GM23338 (cell line): ENCODE results near the gene IL24. TPM values are rescaled to one million over a fixed set of nuclear protein-coding genes. Genes with fewer than 3 reads are reported as not detected.

ENCODE experiments used
- ATAC-seq: fragments of 200-7000 bp; cut with Tn5 transposase; 3 replicates; pipeline ENCODE4 v1.9.1; 2020
- DNase-seq: peaks from one replicate; pipeline ENCODE4 v3.0.0-alpha.2; 2015; ENCODE audit warnings: low spot score
- H2AFZ ChIP-seq: fragments of 200-600 bp; sonication (generic); 2 replicates; pipeline ENCODE4 v1.8.0; 2016; ENCODE audit warnings: antibody characterized with exemption, mild to moderate bottlenecking, moderate library complexity
- H3F3A ChIP-seq: fragments of 200-600 bp; sonication (generic); replicated peaks from 2 replicates; pipeline ENCODE4 v1.8.0; 2017; ENCODE audit warnings: antibody characterized with exemption, mixed run types, low read depth
- H3K27ac ChIP-seq: fragments of 200-600 bp; sonication (generic); 2 replicates; pipeline ENCODE4 v1.6.1; 2016; ENCODE audit warnings: low read depth
- H3K27me3 ChIP-seq: fragments of 200-600 bp; sonication (generic); 2 replicates; pipeline ENCODE4 v1.8.0; 2016; ENCODE audit warnings: mild to moderate bottlenecking, mixed run types, moderate library complexity; ENCODE audit not compliant: insufficient read depth
- H3K36me3 ChIP-seq: fragments of 200-600 bp; sonication (generic); 2 replicates; pipeline ENCODE4 v1.8.0; 2016; ENCODE audit warnings: mild to moderate bottlenecking; ENCODE audit not compliant: insufficient read depth
- H3K4me1 ChIP-seq: fragments of 200-600 bp; sonication (generic); 2 replicates; pipeline ENCODE4 v1.8.0; 2016; ENCODE audit warnings: mild to moderate bottlenecking, moderate library complexity; ENCODE audit not compliant: insufficient read depth
- H3K4me2 ChIP-seq: fragments of 200-600 bp; sonication (generic); 2 replicates; pipeline ENCODE4 v1.7.1; 2017; ENCODE audit warnings: mixed run types
- H3K4me3 ChIP-seq: fragments of 200-600 bp; sonication (generic); 2 replicates; pipeline ENCODE4 v1.6.1; 2016; ENCODE audit warnings: mixed run types
- H3K79me2 ChIP-seq: fragments of 200-600 bp; sonication (generic); replicated peaks from 2 replicates; pipeline ENCODE4 v1.8.0; 2017; ENCODE audit warnings: mild to moderate bottlenecking; ENCODE audit not compliant: insufficient read depth
- H3K9me2 ChIP-seq: fragments of 200-600 bp; sonication (generic); 2 replicates; pipeline ENCODE4 v1.8.0; 2017; ENCODE audit not compliant: insufficient read depth
- H4K20me1 ChIP-seq: fragments of 200-600 bp; sonication (generic); replicated peaks from 2 replicates; pipeline ENCODE4 v1.8.0; 2017; ENCODE audit warnings: mild to moderate bottlenecking; ENCODE audit not compliant: insufficient read depth
- H3K27ac Mint-ChIP-seq: 2 replicates; pipeline ENCODE4 v1.8.0; 2020; ENCODE audit warnings: inconsistent platforms, mild to moderate bottlenecking, moderate library complexity, mixed read lengths
- H3K27me3 Mint-ChIP-seq: 3 replicates; pipeline ENCODE4 v1.8.0; 2022; ENCODE audit warnings: low read depth, mild to moderate bottlenecking, moderate library complexity, mixed read lengths, inconsistent platforms; ENCODE audit not compliant: insufficient read depth, poor library complexity
- H3K36me3 Mint-ChIP-seq: 3 replicates; pipeline ENCODE4 v1.8.0; 2021; ENCODE audit warnings: low read depth, mild to moderate bottlenecking, inconsistent platforms, moderate library complexity, mixed read lengths
- H3K4me1 Mint-ChIP-seq: 3 replicates; pipeline ENCODE4 v1.8.0; 2020; ENCODE audit warnings: mild to moderate bottlenecking, inconsistent platforms, mixed read lengths
- H3K4me3 Mint-ChIP-seq: 3 replicates; pipeline ENCODE4 v1.8.0; 2021; ENCODE audit warnings: moderate library complexity, mild to moderate bottlenecking, inconsistent platforms, mixed read lengths
- H3K9me3 Mint-ChIP-seq: 3 replicates; pipeline ENCODE4 v1.8.0; 2020; ENCODE audit warnings: moderate library complexity, mild to moderate bottlenecking, inconsistent platforms, mixed read lengths
- NANOG ChIP-seq: IDR thresholded peaks from 2 replicates; pipeline ENCODE4 v1.6.1; 2016; ENCODE audit warnings: antibody characterized with exemption, borderline replicate concordance
- REST ChIP-seq: IDR thresholded peaks from one replicate; pipeline ENCODE4 v1.6.1; 2018; ENCODE audit warnings: antibody characterized with exemption; ENCODE audit not compliant: unreplicated experiment
- ZNF331 ChIP-seq: fragments of 250-450 bp; sonication (Bioruptor Pico); IDR thresholded peaks from 2 replicates; pipeline ENCODE4 v1.5.0; 2020; ENCODE audit warnings: low read depth, mild to moderate bottlenecking, moderate library complexity
- ZNF462 ChIP-seq: fragments of 250-450 bp; sonication (Bioruptor Pico); IDR thresholded peaks from 2 replicates; pipeline ENCODE4 v1.5.0; 2020; ENCODE audit warnings: mild to moderate bottlenecking, moderate library complexity
- polyA plus RNA-seq: library from polyadenylated mRNA; unstranded; fragments of >200 nt; fragmentation: Nextera tagmentation; extraction: Ambion mirVana; gene quantifications from 2 replicates; pipeline ENCODE4 v1.2.1, GENCODE V29; 2016
- total RNA-seq: library from RNA; depleted of rRNA; stranded (reverse); fragments of >200 nt; shearing (Covaris generic); gene quantifications from 2 replicates; pipeline ENCODE4 v1.2.3, GENCODE V29; 2014

IL24 gene
- total and polyA plus RNA-seq, 2 experiments from 2014 or later, result not detected

DNA sequence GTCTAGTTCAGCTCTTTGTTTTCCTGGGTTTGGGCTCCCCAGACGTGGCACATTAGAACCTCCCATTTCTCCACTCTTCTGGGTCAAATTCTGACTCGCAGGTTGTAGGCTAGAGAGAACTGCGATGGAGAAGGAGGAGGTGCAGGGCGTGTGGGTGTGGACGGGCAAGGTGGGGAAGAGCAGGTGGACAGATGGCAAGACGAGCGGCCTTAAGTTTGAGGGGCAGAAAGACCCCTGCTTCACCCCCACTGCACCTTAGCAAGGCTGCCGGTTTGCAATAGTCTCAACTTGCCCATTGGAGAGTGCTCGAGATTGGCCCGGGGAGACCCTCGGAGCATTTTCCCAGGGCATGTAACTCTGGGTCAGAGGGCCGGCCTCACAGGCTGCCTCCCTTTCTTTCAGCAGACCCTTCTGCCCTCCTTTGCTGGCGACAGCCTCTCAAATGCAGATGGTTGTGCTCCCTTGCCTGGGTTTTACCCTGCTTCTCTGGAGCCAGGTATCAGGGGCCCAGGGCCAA lies 1.7 kb downstream of the IL24 start (continued):
- TF ChIP-seq REST, result no peak
- no peak for TF ChIP-seq ZNF331 (CRISPR knock-in tag)

DNA sequence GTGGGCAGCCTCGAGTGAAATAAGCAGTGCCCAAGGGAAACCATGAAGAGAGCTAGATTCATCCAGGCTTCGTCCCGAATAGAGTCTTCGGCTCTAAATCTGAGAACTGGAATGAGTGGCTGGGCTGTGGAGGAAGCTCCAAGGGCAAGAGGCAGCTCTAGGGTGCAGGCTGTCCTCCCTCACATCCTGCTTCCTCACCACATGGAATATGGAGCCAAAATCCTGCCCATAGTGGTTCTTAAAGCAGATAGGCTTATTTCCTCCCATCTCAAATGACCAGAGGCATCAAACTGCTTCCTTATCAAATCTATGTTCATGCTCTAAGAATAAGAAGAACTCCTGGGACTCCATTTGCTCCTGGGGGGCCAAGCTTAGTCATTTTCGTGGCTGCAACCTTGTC lies 2.5 kb downstream of the IL24 start:
- Histone ChIP-seq H3F3A (no peaks in the 10 kb centered on the region), H3K27me3 (no peaks in the 10 kb centered on the region), H3K4me3 (no peak overlapping the region), H3K79me2 (no peaks in the 10 kb centered on the region), H2AFZ (no peak overlapping the region), H4K20me1 (no peaks in the 10 kb centered on the region), H3K9me2 (0 out of 2 replicates have a peak, but pooled peaks cover 6% of the 10 kb centered on the region), H3K36me3 (no peaks in the 10 kb centered on the region), H3K4me2 (no peak overlapping the region), H3K27ac (no peak overlapping the region), H3K4me1 (no peaks in the 10 kb centered on the region)
- DNase-seq, result no peak
- H3K36me3 Mint-ChIP-seq, result no peaks in the 10 kb centered on the region
- peaks cover 2% of the 10 kb centered on the region; the same call in 2 of the 3 replicates for H3K4me1 Mint-ChIP-seq
- H3K4me3 Mint-ChIP-seq, result no peak overlapping the region
- H3K27ac Mint-ChIP-seq, result no peak overlapping the region
- no peak for ATAC-seq
- TF ChIP-seq ZNF462 (CRISPR knock-in tag), result no peak
- no peak for TF ChIP-seq NANOG
- peaks cover 6% of the 10 kb centered on the region for H3K27me3 Mint-ChIP-seq
- H3K9me3 Mint-ChIP-seq, result no peaks in the 10 kb centered on the region
